NCI-H748 (cell line): ENCODE results near the gene PCGF5.
"Not testable (repeated sequence)": the region's sequence is repeated elsewhere in the genome, so short reads cannot be mapped to it uniquely, and the experiment has no call there.

Source experiments
- DNase-seq: peaks from one replicate; lab custom pipeline; 2025; ENCODE audit not compliant: unreplicated experiment; lab: John Stamatoyannopoulos, UW

Gene PCGF5

GRCh38 chr10:91323293-91323905 is 102.9 kb downstream of the PCGF5 start:
- not testable (repeated sequence) for DNase-seq

- no peak for DNase-seq
These were observed 108.0 kb downstream of the PCGF5 start for GRCh38 chr10:91328320-91328984.
